Transverse colon (tissue), 4 donors: ENCODE results near the gene GTF3C1. TPM values are rescaled to one million over a fixed set of nuclear protein-coding genes. Genes with fewer than 3 reads are reported as not detected.

Experiments
- DNase-seq: peaks from one replicate; pipeline ENCODE4 v3.0.0-alpha.2; 2019
- H3K27ac ChIP-seq, 4 donors: fragments of 200-600 bp; sonication (generic); 2 replicates each; pipeline ENCODE4 v1.5.1; 2016 to 2018; ENCODE audit warnings: inconsistent platforms in 4 of 4
- H3K27me3 ChIP-seq: fragments of 200-600 bp; sonication (generic); 2 replicates; pipeline ENCODE4 v1.5.1; 2017; ENCODE audit warnings: inconsistent platforms
- H3K36me3 ChIP-seq, 4 donors: fragments of 200-600 bp; sonication (generic); 2 replicates each; pipeline ENCODE4 v1.5.1; 2017 to 2019; ENCODE audit warnings: inconsistent platforms in 4 of 4
- H3K4me1 ChIP-seq, 4 donors: fragments of 200-600 bp; sonication (generic); 2 replicates each; pipeline ENCODE4 v1.5.1; 2017 to 2020; ENCODE audit warnings: inconsistent platforms in 4 of 4
- H3K4me3 ChIP-seq, 4 donors: fragments of 200-600 bp; sonication (generic); 1 replicate in 1 of 4; 2 replicates in 3 of 4; pipeline versions ENCODE4 v1.5.1 to v1.6.1; 2017 to 2019; ENCODE audit warnings: inconsistent platforms in 4 of 4
- H3K9me3 ChIP-seq, 2 donors: fragments of 200-600 bp; sonication (generic); 2 replicates each; pipeline ENCODE4 v1.5.1; 2017 to 2019; ENCODE audit warnings: inconsistent platforms in 2 of 2
- CTCF ChIP-seq, 5 experiments: fragments of 200-600 bp in 3 of 5; fragments of 450-650 bp in 2 of 5; sonication (generic) in 3 of 5; IDR thresholded peaks; 1 replicate in 2 of 5; 2 replicates in 3 of 5; pipeline ENCODE4 v1.5.1; 2016 to 2017; ENCODE audit warnings: antibody characterized with exemption in 5 of 5, inconsistent platforms in 3 of 5, mild to moderate bottlenecking in 2 of 5, moderate library complexity in 1 of 5
- EP300 ChIP-seq: sonication (generic); formaldehyde crosslinking; IDR thresholded peaks from one replicate; pipeline ENCODE4 v1.6.1; 2017; ENCODE audit warnings: antibody characterized with exemption, low read depth
- POLR2A ChIP-seq: fragments of 450-650 bp; IDR thresholded peaks from one replicate; pipeline ENCODE4 v1.6.1; 2016; ENCODE audit warnings: antibody characterized with exemption, mild to moderate bottlenecking, moderate library complexity
- POLR2AphosphoS5 ChIP-seq, 3 donors: sonication (generic); formaldehyde crosslinking; IDR thresholded peaks; one replicate each; pipeline ENCODE4 v1.6.1; 2016; ENCODE audit warnings: antibody characterized with exemption in 3 of 3
- WGBS, 2 donors: methylation state at CpG; one replicate each; pipeline ENCODE4 v1.1.5; 2018; ENCODE audit warnings: low coverage in 1 of 2; 5-methylcytosine and 5-hydroxymethylcytosine counted together
- in situ Hi-C, 4 donors: fragments of 200-750 bp; cut with MboI; loops; one replicate each; pipeline versions ENCODE4 v1.15.0 to v1.15.1; 2017; ENCODE audit warnings: low sequenced_read_pairs in 3 of 4, low pct_ligation_motif_present in 1 of 4, low pct_unique_long_range_greater_than_20kb in 1 of 4
- intact Hi-C: fragments of 100-400 bp; cut with DNase I; formaldehyde crosslinking; loops from one replicate; pipeline ENCODE4 v1.15.1; 2023; ENCODE audit warnings: low total_unique reads
- total RNA-seq, 4 donors: library from RNA; depleted of rRNA; stranded (reverse); fragments of >200 nt; gene quantifications; one replicate each; pipeline ENCODE4 v1.1.0, GENCODE V29; 2016

Gene GTF3C1
- total RNA-seq, 4 donors from 2014 or later: 49.6 to 129 (median 60.1) TPM

GRCh38 chr16:27474921-27475320, 74.8 kb downstream of the GTF3C1 start:
- Histone ChIP-seq H3K27me3 (no peaks in the 10 kb centered on the region), H3K27ac (no peak overlapping the region), H3K36me3 (peaks cover 0 to 69% (median 24%) of the 10 kb centered on the region in 4 donors), H3K4me3 (no peak overlapping the region), H3K9me3 (no peaks in the 10 kb centered on the region), H3K4me1 (no peaks in the 10 kb centered on the region)
- intact Hi-C loops (no loop called here), in situ Hi-C loops (no loop called here)
- no peak for DNase-seq
- 89 to 100% methylated on average over 2 to 8 of the region's 9 CpGs for WGBS, 2 donors
- no peak for TF ChIP-seq POLR2AphosphoS5 (IDR thresholded peaks at IDR 0.05)
- TF ChIP-seq EP300: no peak
- no peak for TF ChIP-seq POLR2A
- no peak for TF ChIP-seq CTCF (IDR thresholded peaks at IDR 0.05)

GRCh38 chr16:27474041-27474440, 75.7 kb downstream of the GTF3C1 start:
- Histone ChIP-seq H3K27me3 (no peaks in the 10 kb centered on the region), H3K36me3 (peaks cover 0 to 68% (median 27%) of the 10 kb centered on the region in 4 donors), H3K27ac (no peak overlapping the region), H3K4me3 (no peak overlapping the region), H3K9me3 (no peaks in the 10 kb centered on the region), H3K4me1 (no peaks in the 10 kb centered on the region)
- in situ Hi-C loops (no loop called here), intact Hi-C loops (no loop called here)
- DNase-seq: no peak
- no peak for TF ChIP-seq CTCF (IDR thresholded peaks at IDR 0.05)
- TF ChIP-seq EP300: no peak
- TF ChIP-seq POLR2AphosphoS5 (IDR thresholded peaks at IDR 0.05): no peak
- TF ChIP-seq POLR2A: no peak
- 97% methylated on average over 9 of the region's 9 CpGs; no CpG with 5 or more reads in 1 of the 2 donors for WGBS, 2 donors

GRCh38 chr16:27473101-27473900, 76.4 kb downstream of the GTF3C1 start:
- in situ Hi-C loops: no loop called here
- Histone ChIP-seq H3K36me3 (peaks cover 0 to 74% (median 31%) of the 10 kb centered on the region in 4 donors), H3K4me1 (no peaks in the 10 kb centered on the region), H3K27ac (no peak overlapping the region), H3K4me3 (no peak overlapping the region), H3K27me3 (no peaks in the 10 kb centered on the region), H3K9me3 (no peaks in the 10 kb centered on the region)
- intact Hi-C loops: no loop called here
- TF ChIP-seq POLR2AphosphoS5 (IDR thresholded peaks at IDR 0.05) (no peak), CTCF (IDR thresholded peaks at IDR 0.05) (no peak)
- no peak for DNase-seq
- 92% methylated on average over 9 of the region's 9 CpGs; no CpG with 5 or more reads in 1 of the 2 donors for WGBS, 2 donors

- Histone ChIP-seq H3K4me1 (no peaks in the 10 kb centered on the region), H3K27me3 (no peaks in the 10 kb centered on the region), H3K36me3 (peaks cover 0 to 75% (median 31%) of the 10 kb centered on the region in 4 donors), H3K9me3 (no peaks in the 10 kb centered on the region), H3K4me3 (no peak overlapping the region), H3K27ac (no peak overlapping the region)
- WGBS, 2 donors: 94 to 98% methylated on average over 4 to 15 of the region's 15 CpGs
- in situ Hi-C loops: no loop called here
- TF ChIP-seq POLR2AphosphoS5 (IDR thresholded peaks at IDR 0.05) (no peak), CTCF (IDR thresholded peaks at IDR 0.05) (no peak), POLR2A (no peak), EP300 (no peak)
- intact Hi-C loops: no loop called here
- DNase-seq: no peak
Measured at GRCh38 chr16:27472091-27473020, 77.4 kb downstream of the GTF3C1 start.
